IPS-NIHi11 (cell line): ENCODE data around the gene MARK2.

Experiments
- DNase-seq: peaks from one replicate; pipeline ENCODE4 v3.0.0; 2012; ENCODE audit warnings: mixed read lengths, low spot score

The MARK2 gene

GRCh38 chr11:63829823-63830489 lies 9.0 kb upstream of the MARK2 start:
- DNase-seq = peak; percentile 74

DNA sequence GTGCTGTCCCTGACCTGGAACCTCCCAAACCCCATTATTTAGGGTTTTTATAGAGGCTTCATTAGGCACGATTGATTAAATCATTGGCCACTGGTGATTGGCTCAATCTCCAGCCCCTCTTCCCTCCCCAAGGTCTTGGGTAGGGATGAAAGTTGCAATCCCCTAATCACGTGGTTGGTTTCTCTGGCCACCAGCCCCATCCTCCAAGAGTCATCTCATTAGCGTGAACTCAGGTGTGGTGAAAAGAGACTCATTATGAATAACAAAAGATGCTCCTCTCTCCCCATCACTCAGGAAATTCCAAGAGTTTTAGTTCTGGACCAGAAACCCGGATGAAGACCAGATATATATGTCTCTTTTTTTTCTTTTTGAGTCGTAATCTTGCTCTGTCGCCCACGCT lies 7.6 kb upstream of the MARK2 start:
- no peak for DNase-seq

DNA sequence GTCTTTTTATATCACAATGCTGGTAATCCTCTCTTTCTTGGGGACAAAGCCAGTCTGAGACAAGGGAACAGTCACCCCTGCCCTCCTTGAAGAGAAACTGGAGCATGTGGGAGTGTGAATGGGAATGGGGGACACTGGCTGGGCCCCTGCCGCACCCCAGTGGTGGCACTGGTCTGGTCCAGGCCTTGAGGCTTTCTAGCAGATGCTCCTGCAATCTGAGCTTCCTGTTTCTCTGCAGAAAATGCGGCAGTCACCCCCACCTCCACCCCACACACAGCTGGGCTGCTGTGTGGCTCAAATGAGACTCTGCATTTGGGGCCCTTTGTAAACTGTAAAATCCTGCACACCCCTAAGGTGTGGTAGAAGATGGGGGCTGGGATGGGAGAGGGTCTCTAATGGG lies 6.6 kb upstream of the MARK2 start:
- DNase-seq = no peak

GRCh38 chr11:63833048-63833447 lies 5.9 kb upstream of the MARK2 start:
- no peak for DNase-seq

DNA sequence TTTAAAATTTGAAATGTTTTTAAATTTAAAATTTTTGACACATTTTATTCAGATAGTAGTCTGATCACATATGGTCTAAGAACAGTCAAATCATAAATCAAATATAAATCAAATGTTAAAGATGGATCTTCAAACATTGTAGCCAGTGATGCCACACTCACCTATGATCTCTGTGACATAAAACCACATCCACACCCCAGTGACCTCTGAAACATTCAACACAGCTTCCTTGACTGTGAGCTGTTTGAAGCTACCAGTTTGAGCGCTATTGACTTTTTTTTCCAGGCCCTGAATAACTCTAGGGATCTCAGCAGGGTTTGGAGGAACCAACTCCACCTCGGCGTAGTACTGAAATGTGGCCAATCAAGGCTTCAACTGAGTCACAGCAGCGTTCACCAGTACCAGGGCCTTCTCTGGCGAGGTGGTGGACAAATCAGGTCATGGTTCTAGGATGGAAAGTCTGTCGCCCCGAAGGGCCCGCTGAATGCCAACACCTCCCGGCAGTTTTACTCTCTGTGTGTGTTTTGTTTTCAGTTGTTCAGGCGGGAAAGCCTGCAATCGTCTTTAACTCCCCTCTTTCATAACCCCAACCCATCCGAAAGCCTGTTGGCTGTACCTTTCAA lies 4.3 kb upstream of the MARK2 start:
- DNase-seq = no peak

GRCh38 chr11:63835158-63835545 lies 3.8 kb upstream of the MARK2 start:
- DNase-seq = no peak

DNA sequence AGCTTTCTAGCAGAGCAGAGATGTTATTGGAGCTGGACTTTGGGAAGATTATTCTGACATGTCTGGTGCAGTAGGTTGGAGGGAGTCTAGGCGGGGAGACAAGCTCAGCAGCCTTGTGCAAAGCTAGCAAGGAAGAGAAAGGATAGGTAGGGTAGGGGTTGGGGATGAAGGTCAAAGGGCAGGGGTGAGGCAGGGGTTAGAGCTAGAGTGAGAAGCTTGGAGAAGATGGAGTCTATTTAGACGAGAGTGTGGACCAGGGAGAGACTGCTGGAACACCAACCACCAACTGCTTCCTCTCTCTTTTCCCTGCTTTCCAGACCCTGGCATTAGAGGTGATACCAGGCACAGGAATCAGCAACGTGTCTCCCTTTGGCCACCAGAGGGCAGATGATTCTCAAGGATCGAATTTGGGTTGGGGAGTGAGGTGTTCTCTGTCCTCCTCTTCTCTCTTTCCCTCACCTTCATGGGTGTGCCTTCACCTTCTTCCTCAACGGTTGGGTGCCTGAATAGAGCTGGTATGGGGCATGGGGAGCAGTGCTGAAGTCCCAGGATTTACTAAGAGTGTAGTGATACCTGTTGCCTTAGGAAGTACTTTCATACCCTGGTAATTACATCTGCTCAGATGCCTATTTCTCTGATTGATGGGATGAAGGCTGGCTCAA lies 1.8 kb upstream of the MARK2 start:
- peak; percentile 80 for DNase-seq

DNA sequence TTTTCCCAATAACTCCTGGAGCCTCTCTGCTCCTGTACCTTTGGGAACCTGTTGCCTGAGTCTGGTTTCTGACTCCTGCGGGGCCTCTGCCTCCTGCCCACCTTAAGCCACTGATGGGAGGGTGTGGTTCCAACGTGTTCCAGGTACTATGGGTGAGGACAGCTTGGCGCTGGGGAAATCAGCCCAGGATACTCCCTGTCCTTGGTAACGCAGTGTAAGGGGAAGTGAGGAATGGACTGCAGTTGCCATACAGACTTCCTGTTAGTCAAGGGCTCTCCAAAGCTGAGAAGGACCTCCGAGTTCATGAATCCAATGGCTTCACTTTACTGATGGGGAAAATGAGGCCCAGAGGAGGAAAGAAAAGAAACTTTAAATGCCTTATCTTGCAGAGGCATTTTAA lies 1.2 kb upstream of the MARK2 start:
- DNase-seq = no peak

DNA sequence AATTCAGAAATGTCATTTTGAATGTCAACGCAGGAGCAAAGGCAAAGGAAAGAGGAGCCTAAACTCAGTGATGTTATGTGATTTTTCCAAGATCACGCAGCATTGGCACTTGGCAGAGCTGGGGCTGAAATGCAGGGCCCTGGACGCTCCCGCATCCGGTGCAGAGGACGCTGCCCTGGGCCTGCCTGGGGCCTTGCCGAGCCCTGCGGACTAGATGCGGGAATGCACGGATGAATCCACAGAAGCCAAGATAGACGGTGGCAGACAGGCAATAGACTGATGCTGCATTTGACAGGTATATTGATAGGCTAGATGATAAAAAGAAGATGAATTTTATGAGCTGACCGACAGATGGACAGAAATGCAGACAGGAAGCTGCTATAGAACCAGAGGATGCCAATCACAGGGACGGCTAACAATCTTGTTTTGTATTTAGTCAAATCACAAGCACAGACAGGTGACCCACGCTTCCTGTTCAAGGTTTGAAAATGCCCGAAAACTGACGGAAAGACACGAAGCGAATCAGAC lies 696 bp upstream of the MARK2 start:
- no peak for DNase-seq

DNA sequence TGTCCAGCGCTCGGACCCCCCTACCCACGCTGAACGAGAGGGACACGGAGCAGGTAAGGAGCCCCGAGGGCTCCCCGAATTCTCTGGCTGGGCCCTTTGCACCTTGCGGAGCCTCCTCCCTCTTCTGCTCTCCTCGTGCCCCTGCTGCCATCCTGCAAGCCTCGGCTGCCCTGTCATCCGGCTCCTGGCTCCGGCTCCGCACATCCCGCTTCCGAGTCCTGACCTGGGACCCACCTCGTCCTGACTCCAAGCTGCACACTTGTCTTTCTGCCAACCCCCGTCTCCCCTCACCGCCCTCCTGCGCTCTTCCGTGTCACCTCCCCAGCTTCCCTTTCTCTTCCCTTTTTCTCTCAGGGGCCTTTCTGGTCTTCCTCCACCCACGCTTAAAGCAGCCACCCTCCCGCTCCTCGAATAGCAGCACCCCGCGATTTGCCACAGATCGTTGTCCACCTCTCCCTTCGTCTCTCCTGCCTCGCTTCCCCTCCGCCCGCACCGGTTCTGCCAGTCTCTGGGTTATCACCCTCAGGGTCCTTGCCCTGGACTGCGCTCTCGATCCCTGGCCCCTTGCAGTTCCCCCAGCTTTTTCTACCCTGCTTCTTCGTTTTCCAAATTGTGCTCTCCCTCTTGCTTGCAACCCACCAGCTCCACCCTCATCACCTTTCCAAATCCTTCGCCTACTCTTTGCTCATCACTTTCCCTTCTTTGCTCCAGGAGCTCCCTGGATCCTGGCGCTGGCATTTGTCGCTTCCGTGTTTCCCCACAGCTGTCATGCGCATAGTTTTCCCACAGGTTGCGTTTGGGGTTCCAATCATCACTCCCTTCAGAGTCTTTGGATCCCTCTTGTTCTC lies 822 bp downstream of the MARK2 start:
- no peak for DNase-seq

DNA sequence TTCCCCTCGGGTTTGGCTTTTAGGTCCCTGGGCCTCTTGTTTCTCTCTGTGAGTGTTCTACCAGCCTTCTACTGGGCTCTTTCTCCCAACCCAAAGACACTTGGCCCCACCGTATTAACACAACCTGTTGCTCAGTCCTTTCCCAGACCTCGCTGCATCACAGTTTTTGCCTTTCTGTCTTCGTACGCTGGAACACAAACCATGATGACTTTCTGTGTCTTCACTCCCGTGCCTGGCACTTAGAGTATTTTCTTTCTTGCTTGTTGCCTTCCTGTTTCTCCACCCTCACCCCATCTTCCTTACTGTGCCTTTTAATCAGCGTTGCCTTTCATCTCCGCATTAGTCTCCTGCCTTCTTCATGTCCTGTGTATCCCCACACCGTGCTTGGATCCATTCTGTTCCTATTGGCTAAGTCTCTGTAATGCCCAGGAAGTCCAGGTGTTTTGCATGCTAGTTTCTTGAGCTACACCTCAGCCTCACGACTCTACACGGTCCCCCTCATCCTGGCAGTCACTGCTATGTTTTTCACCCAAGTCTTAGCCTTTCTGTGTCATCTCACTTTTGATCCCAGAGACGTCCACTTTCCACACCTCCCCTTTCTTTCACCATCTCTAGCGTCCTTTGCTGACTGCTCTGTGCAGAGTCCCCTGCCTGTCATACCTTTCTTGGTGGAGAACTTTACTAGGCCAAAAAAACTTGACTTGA lies 1.6 kb downstream of the MARK2 start:
- no peak for DNase-seq

GRCh38 chr11:63841554-63841953 lies 2.6 kb downstream of the MARK2 start:
- no peak for DNase-seq

- no peak for DNase-seq
Measured at GRCh38 chr11:63843041-63843440, 4.1 kb downstream of the MARK2 start.

DNA sequence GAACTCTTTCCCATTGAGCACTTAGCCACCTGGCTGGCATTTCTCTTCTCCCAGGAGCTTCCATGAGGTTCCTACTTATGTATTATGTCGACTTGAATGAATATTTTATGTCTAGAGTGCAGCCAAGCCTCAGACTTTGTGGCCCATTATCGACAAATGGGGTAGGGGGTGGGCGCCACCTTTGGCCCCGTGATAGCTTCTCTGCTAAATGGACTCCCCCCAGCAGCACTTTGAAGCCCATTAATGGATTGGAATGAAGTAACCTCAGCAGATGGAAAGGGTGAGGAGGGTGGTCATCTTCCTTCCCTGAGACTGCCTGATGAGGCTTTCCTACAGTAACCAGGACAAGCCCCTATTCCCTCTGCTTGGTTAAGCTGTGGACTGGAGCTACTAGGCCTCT lies 5.9 kb downstream of the MARK2 start:
- DNase-seq = no peak

GRCh38 chr11:63845303-63845702 lies 6.4 kb downstream of the MARK2 start:
- DNase-seq = no peak

- DNase-seq = no peak
Measured at GRCh38 chr11:63845911-63846310, 7.0 kb downstream of the MARK2 start.

GRCh38 chr11:63846897-63847296 lies 8.0 kb downstream of the MARK2 start:
- no peak for DNase-seq

- DNase-seq = peak; percentile 54
Measured at GRCh38 chr11:63847363-63847762, 8.5 kb downstream of the MARK2 start.

- no peak for DNase-seq
Measured at GRCh38 chr11:63849691-63850090, 10.8 kb downstream of the MARK2 start.

DNA sequence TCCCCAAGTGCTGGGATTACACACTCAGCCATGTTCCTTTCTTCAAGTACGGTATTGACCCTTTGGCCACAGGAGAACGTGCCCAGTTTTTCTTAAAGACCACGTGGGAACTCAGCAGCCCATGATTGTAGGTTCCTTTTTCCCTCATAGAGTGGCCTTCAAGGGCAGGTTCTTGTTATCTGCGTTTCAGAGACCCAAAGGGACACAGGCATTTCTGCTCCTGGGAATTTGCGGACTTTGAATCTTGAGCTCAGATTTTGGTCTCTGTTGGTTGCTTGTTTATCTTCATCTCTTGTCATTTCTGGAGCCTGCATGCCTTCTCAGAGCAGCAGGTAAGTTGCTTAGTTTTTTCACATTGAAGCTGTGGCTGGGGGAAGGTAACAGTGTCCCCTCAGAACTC lies 12.0 kb downstream of the MARK2 start:
- DNase-seq = no peak

GRCh38 chr11:63851364-63851763 lies 12.5 kb downstream of the MARK2 start:
- no peak for DNase-seq

GRCh38 chr11:63853476-63853875 lies 14.6 kb downstream of the MARK2 start:
- DNase-seq = no peak
